H9 (cell line): ENCODE measurements around the gene CYP24A1. TPM values are rescaled to one million over a fixed set of nuclear protein-coding genes. Genes with fewer than 3 reads are reported as not detected.

Experiments
- DNase-seq: peaks from one replicate; pipeline ENCODE4 v3.0.0-alpha.2; 2017
- H2AFZ ChIP-seq: one replicate; pipeline ENCODE4 v1.6.1; 2013; ENCODE audit warnings: mild to moderate bottlenecking, low read length, control low read depth, moderate library complexity
- H2AK5ac ChIP-seq: 2 replicates; pipeline ENCODE4 v1.6.1; 2013; ENCODE audit warnings: low read length, control low read depth, mixed read lengths; ENCODE audit not compliant: insufficient read length
- H2BK120ac ChIP-seq: one replicate; pipeline ENCODE4 v1.6.1; 2013; ENCODE audit warnings: low read depth, mild to moderate bottlenecking, low read length, control low read depth, inconsistent platforms; ENCODE audit not compliant: poor library complexity, severe bottlenecking
- H2BK12ac ChIP-seq: 2 replicates; pipeline ENCODE4 v1.6.1; 2013; ENCODE audit warnings: low read length, control low read depth, mixed read lengths, low read depth; ENCODE audit not compliant: insufficient read length
- H2BK15ac ChIP-seq: 2 replicates; pipeline ENCODE4 v1.6.1; 2013; ENCODE audit warnings: low read depth, low read length, control low read depth
- H2BK20ac ChIP-seq: one replicate; pipeline ENCODE4 v1.6.1; 2013; ENCODE audit warnings: low read depth, mild to moderate bottlenecking, low read length, control low read depth, inconsistent platforms; ENCODE audit not compliant: poor library complexity, severe bottlenecking
- H2BK5ac ChIP-seq: 2 replicates; pipeline ENCODE4 v1.6.1; 2013; ENCODE audit warnings: low read length, control low read depth, mixed read lengths; ENCODE audit not compliant: insufficient read length
- H3K14ac ChIP-seq: 2 replicates; pipeline ENCODE4 v1.6.1; 2013; ENCODE audit warnings: low read length, control low read depth; ENCODE audit not compliant: insufficient read depth
- H3K18ac ChIP-seq: 2 replicates; pipeline ENCODE4 v1.6.1; 2013; ENCODE audit warnings: low read depth, mild to moderate bottlenecking, mixed read lengths, low read length, control low read depth; ENCODE audit not compliant: insufficient read length
- H3K23ac ChIP-seq: 2 replicates; pipeline ENCODE4 v1.6.1; 2013; ENCODE audit warnings: low read length, control low read depth, mixed read lengths, low read depth; ENCODE audit not compliant: insufficient read length
- H3K23me2 ChIP-seq: 2 replicates; pipeline ENCODE4 v1.6.1; 2013; ENCODE audit warnings: low read depth, mild to moderate bottlenecking, mixed read lengths, low read length, control low read depth; ENCODE audit not compliant: insufficient read length, poor library complexity, severe bottlenecking
- H3K27ac ChIP-seq: 2 replicates; pipeline ENCODE4 v1.5.1; 2013; ENCODE audit warnings: low read length, control low read depth, mixed read lengths, low read depth; ENCODE audit not compliant: insufficient read length
- H3K27me3 ChIP-seq: 2 replicates; pipeline ENCODE4 v1.6.1; 2013; ENCODE audit warnings: low read length, control low read depth, inconsistent platforms; ENCODE audit not compliant: insufficient read depth
- H3K4ac ChIP-seq: 2 replicates; pipeline ENCODE4 v1.6.1; 2013; ENCODE audit warnings: low read depth, mild to moderate bottlenecking, control low read depth, inconsistent platforms, low read length, moderate library complexity
- H3K4me1 ChIP-seq: 2 replicates; pipeline ENCODE4 v1.6.1; 2013; ENCODE audit warnings: low read length, control low read depth, inconsistent platforms; ENCODE audit not compliant: insufficient read depth
- H3K4me2 ChIP-seq: 2 replicates; pipeline ENCODE4 v1.6.1; 2013; ENCODE audit warnings: low read length, control low read depth, mixed read lengths; ENCODE audit not compliant: insufficient read length, insufficient read depth
- H3K56ac ChIP-seq: 2 replicates; pipeline ENCODE4 v1.6.1; 2013; ENCODE audit warnings: low read depth, mild to moderate bottlenecking, mixed read lengths, low read length, control low read depth; ENCODE audit not compliant: insufficient read length
- H3K79me1 ChIP-seq: 2 replicates; pipeline ENCODE4 v1.6.1; 2013; ENCODE audit warnings: low read depth, mild to moderate bottlenecking, moderate library complexity, low read length, control low read depth, inconsistent platforms; ENCODE audit not compliant: insufficient read depth, poor library complexity, severe bottlenecking
- H3K79me2 ChIP-seq: 2 replicates; pipeline ENCODE4 v1.6.1; 2013; ENCODE audit warnings: low read length, control low read depth, inconsistent platforms; ENCODE audit not compliant: insufficient read depth
- H3K9ac ChIP-seq: 2 replicates; pipeline ENCODE4 v1.6.1; 2013; ENCODE audit warnings: low read length, control low read depth, mixed read lengths; ENCODE audit not compliant: insufficient read length; ENCODE audit errors: extremely low read depth
- H3K9me3 ChIP-seq: one replicate; pipeline ENCODE4 v1.6.1; 2013; ENCODE audit warnings: low read depth, low read length, inconsistent platforms; ENCODE audit not compliant: control insufficient read depth
- H3T11ph ChIP-seq: one replicate; pipeline ENCODE4 v1.6.1; 2013; ENCODE audit warnings: mild to moderate bottlenecking, low read length, control low read depth, inconsistent platforms
- H4K20me1 ChIP-seq: one replicate; pipeline ENCODE4 v1.6.1; 2013; ENCODE audit not compliant: control insufficient read depth, insufficient read length, insufficient read depth
- H4K5ac ChIP-seq: 2 replicates; pipeline ENCODE4 v1.6.1; 2013; ENCODE audit warnings: low read depth, mild to moderate bottlenecking, mixed read lengths, low read length, control low read depth; ENCODE audit not compliant: insufficient read length
- H4K8ac ChIP-seq: replicated peaks from 2 replicates; pipeline ENCODE4 v1.6.1; 2013; ENCODE audit warnings: low read length, control low read depth, mixed read lengths, low read depth; ENCODE audit not compliant: insufficient read length
- H4K91ac ChIP-seq: 2 replicates; pipeline ENCODE4 v1.6.1; 2013; ENCODE audit warnings: low read depth, mild to moderate bottlenecking, moderate library complexity, mixed read lengths, low read length, control low read depth; ENCODE audit not compliant: insufficient read length
- H3K27ac Mint-ChIP-seq, 3 experiments: 2 replicates in 2 of 3; 3 replicates in 1 of 3; pipeline ENCODE4 v1.8.0; 2020 to 2021; ENCODE audit warnings: mixed read lengths in 3 of 3, mild to moderate bottlenecking in 1 of 3, moderate library complexity in 1 of 3
- H3K27me3 Mint-ChIP-seq: 2 replicates; pipeline ENCODE4 v1.8.0; 2021; ENCODE audit warnings: low read depth, mild to moderate bottlenecking, moderate library complexity, mixed read lengths
- H3K36me3 Mint-ChIP-seq, 3 experiments: 2 replicates in 2 of 3; 3 replicates in 1 of 3; pipeline ENCODE4 v1.8.0; 2020 to 2021; ENCODE audit warnings: low read depth in 3 of 3, mixed read lengths in 3 of 3; ENCODE audit not compliant: insufficient read depth in 1 of 3
- H3K4me1 Mint-ChIP-seq, 2 experiments: 2 replicates each; pipeline ENCODE4 v1.8.0; 2020; ENCODE audit warnings: mixed read lengths in 2 of 2
- H3K4me3 Mint-ChIP-seq, 2 experiments: 2 replicates in 1 of 2; 3 replicates in 1 of 2; pipeline ENCODE4 v1.8.0; 2020 to 2021; ENCODE audit warnings: mild to moderate bottlenecking in 2 of 2, mixed read lengths in 2 of 2, moderate library complexity in 1 of 2
- H3K9me3 Mint-ChIP-seq, 2 experiments: 2 replicates in 1 of 2; 3 replicates in 1 of 2; pipeline ENCODE4 v1.8.0; 2020; ENCODE audit warnings: mild to moderate bottlenecking in 2 of 2, mixed read lengths in 2 of 2, moderate library complexity in 1 of 2
- CTCF ChIP-seq: fragments of 200-600 bp; sonication (generic); conservative IDR thresholded peaks from 3 replicates; pipeline ENCODE4 v1.8.0; 2021; ENCODE audit warnings: antibody characterized with exemption, mild to moderate bottlenecking
- WGBS: extraction: QIAGEN DNeasy Blood & Tissue Kit; methylation state at CpG from one replicate; pipeline ENCODE4 v1.1.7; 2013; ENCODE audit warnings: missing lambda C conversion rate, low lambda C conversion rate, mixed read lengths; ENCODE audit not compliant: insufficient read length; ENCODE audit errors: extremely low coverage; 5-methylcytosine and 5-hydroxymethylcytosine counted together
- total RNA-seq: library from RNA; stranded (reverse); gene quantifications from 2 replicates; pipeline ENCODE4 v1.2.1, GENCODE V29; 2021

The CYP24A1 gene
- total RNA-seq, 1 experiment from 2014 or later = not detected

DNA sequence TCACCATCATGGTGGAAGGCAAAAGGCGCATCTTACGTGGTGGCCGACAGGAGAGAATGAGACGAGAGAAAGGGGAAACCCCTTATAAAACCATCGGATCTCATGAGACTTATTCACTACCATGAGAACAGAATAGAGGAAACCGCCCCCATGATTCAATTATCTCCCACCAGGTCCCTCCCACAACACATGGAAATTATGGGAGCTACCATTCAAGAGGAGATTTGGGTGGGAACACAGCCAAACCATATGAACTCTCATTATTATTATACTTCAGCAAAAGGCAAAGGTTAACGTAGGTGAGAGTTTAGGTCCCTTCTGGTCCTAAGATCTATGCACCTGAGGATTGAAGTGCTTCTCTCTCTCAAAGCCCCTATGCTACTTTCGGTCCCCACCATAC, 31.7 kb upstream of the CYP24A1 start:
- Histone ChIP-seq H4K8ac (no peak overlapping the region), H2BK5ac (no peak overlapping the region), H3T11ph (no peak overlapping the region), H3K27ac (no peak overlapping the region), H2AK5ac (no peak overlapping the region), H2BK20ac (no peak overlapping the region), H4K91ac (no peak overlapping the region), H3K4me1 (no peaks in the 10 kb centered on the region), H2BK120ac (no peak overlapping the region), H4K20me1 (no peaks in the 10 kb centered on the region), H3K79me1 (no peaks in the 10 kb centered on the region), H3K14ac (no peak overlapping the region), H3K9me3 (no peaks in the 10 kb centered on the region), H2BK15ac (no peak overlapping the region), H3K23me2 (peaks cover 7% of the 10 kb centered on the region), H3K4ac (no peak overlapping the region), H3K23ac (no peak overlapping the region), H3K4me2 (no peak overlapping the region), H3K79me2 (peaks cover 18% of the 10 kb centered on the region; the same call in 1 of the 2 replicates), H3K27me3 (no peaks in the 10 kb centered on the region), H2AFZ (no peak overlapping the region), H3K18ac (no peak overlapping the region), H3K9ac (no peak overlapping the region), H3K56ac (no peak overlapping the region), H2BK12ac (no peak overlapping the region), H4K5ac (no peak overlapping the region)
- no peaks in the 10 kb centered on the region; the same call in 1 of the 2 replicates for H3K27me3 Mint-ChIP-seq
- no peak overlapping the region for H3K27ac Mint-ChIP-seq
- H3K9me3 Mint-ChIP-seq = no peaks in the 10 kb centered on the region
- DNase-seq = no peak
- H3K4me1 Mint-ChIP-seq = peaks cover 23 to 24% of the 10 kb centered on the region in 2 experiments
- no peak overlapping the region for H3K4me3 Mint-ChIP-seq
- no CpG with 5 or more reads among the region's 8 CpGs for WGBS
- no peak for TF ChIP-seq CTCF
- H3K36me3 Mint-ChIP-seq = peaks cover under 1 to 7% (median 7%) of the 10 kb centered on the region in 3 experiments; a peak in 4 of 7 replicates
